Measurements from ENCODE around the gene SENP3.
A peak's percentile ranks its signal among the peaks of the same experiment; 100 is the strongest.

Gene SENP3

DNA sequence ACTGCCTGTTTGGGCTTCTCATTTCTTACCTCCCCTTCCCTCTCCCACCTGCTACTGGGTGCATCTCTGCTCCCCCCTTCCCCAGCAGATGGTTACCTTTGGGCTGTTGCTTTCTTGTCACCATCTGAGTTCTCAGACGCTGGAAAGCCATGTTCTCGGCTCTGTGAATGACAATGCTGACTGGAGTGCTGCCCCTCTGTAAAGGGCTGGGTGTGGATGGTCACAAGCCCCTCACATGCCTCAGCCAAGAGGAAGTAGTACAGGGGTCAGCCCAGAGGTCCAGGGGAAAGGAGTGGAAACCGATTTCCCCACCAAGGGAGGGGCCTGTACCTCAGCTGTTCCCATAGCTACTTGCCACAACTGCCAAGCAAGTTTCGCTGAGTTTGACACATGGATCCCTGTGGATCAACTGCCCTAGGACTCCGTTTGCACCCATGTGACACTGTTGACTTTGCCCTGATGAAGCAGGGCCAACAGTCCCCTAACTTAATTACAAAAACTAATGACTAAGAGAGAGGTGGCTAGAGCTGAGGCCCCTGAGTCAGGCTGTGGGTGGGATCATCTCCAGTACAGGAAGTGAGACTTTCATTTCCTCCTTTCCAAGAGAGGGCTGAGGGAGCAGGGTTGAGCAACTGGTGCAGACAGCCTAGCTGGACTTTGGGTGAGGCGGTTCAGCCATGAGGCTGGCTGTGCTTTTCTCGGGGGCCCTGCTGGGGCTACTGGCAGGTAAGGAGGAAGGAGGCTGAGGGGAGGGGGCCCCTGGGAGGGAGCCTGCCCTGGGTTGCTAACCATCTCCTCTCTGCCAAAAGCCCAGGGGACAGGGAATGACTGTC, 17.5 kb downstream of the SENP3 start, which contains the start of gene CD68 (continued):
- no peak for TF ChIP-seq ZNF473 (tag by site-specific recombination; IDR thresholded peaks at IDR 0.05)
- TF ChIP-seq ZNF600 (tag by site-specific recombination; IDR thresholded peaks at IDR 0.05) = peak; percentile 75
- TF ChIP-seq, protein P1, sequence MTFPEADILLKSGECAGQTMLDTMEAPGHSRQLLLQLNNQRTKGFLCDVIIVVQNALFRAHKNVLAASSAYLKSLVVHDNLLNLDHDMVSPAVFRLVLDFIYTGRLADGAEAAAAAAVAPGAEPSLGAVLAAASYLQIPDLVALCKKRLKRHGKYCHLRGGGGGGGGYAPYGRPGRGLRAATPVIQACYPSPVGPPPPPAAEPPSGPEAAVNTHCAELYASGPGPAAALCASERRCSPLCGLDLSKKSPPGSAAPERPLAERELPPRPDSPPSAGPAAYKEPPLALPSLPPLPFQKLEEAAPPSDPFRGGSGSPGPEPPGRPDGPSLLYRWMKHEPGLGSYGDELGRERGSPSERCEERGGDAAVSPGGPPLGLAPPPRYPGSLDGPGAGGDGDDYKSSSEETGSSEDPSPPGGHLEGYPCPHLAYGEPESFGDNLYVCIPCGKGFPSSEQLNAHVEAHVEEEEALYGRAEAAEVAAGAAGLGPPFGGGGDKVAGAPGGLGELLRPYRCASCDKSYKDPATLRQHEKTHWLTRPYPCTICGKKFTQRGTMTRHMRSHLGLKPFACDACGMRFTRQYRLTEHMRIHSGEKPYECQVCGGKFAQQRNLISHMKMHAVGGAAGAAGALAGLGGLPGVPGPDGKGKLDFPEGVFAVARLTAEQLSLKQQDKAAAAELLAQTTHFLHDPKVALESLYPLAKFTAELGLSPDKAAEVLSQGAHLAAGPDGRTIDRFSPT (tag by site-specific recombination; IDR thresholded peaks at IDR 0.05) = no peak; the same call in 1 of the 2 replicates
- no peak for TF ChIP-seq ZNF404 (tag by site-specific recombination; IDR thresholded peaks at IDR 0.05)
- TF ChIP-seq SP7 (tag by site-specific recombination; IDR thresholded peaks at IDR 0.05) = peak; percentile 75
- TF ChIP-seq ZNF837 (tag by site-specific recombination; IDR thresholded peaks at IDR 0.05) = no peak
- TF ChIP-seq SCRT2 (tag by site-specific recombination; IDR thresholded peaks at IDR 0.05) = peak; percentile 96
- no peak for TF ChIP-seq ZNF521 (tag by site-specific recombination; IDR thresholded peaks at IDR 0.05)
- peak; percentile 94 for TF ChIP-seq GLIS1 (tag by site-specific recombination; IDR thresholded peaks at IDR 0.05)
- no peak for TF ChIP-seq ZNF792 (tag by site-specific recombination; IDR thresholded peaks at IDR 0.05)
- TF ChIP-seq, protein P2, sequence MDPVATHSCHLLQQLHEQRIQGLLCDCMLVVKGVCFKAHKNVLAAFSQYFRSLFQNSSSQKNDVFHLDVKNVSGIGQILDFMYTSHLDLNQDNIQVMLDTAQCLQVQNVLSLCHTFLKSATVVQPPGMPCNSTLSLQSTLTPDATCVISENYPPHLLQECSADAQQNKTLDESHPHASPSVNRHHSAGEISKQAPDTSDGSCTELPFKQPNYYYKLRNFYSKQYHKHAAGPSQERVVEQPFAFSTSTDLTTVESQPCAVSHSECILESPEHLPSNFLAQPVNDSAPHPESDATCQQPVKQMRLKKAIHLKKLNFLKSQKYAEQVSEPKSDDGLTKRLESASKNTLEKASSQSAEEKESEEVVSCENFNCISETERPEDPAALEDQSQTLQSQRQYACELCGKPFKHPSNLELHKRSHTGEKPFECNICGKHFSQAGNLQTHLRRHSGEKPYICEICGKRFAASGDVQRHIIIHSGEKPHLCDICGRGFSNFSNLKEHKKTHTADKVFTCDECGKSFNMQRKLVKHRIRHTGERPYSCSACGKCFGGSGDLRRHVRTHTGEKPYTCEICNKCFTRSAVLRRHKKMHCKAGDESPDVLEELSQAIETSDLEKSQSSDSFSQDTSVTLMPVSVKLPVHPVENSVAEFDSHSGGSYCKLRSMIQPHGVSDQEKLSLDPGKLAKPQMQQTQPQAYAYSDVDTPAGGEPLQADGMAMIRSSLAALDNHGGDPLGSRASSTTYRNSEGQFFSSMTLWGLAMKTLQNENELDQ (tag by site-specific recombination; IDR thresholded peaks at IDR 0.05; ENCODE audit: low read depth) = no peak
- no peak for TF ChIP-seq ZNF248 (tag by site-specific recombination; IDR thresholded peaks at IDR 0.05)
- no peak for TF ChIP-seq BCL11B (tag by site-specific recombination; IDR thresholded peaks at IDR 0.05; ENCODE audit: low read depth)
- TF ChIP-seq ZNF585B (tag by site-specific recombination; IDR thresholded peaks at IDR 0.05) = no peak
- TF ChIP-seq, protein P3, sequence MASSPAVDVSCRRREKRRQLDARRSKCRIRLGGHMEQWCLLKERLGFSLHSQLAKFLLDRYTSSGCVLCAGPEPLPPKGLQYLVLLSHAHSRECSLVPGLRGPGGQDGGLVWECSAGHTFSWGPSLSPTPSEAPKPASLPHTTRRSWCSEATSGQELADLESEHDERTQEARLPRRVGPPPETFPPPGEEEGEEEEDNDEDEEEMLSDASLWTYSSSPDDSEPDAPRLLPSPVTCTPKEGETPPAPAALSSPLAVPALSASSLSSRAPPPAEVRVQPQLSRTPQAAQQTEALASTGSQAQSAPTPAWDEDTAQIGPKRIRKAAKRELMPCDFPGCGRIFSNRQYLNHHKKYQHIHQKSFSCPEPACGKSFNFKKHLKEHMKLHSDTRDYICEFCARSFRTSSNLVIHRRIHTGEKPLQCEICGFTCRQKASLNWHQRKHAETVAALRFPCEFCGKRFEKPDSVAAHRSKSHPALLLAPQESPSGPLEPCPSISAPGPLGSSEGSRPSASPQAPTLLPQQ (tag by site-specific recombination; IDR thresholded peaks at IDR 0.05) = peak; percentile 9
- no peak for TF ChIP-seq ZNF658 (tag by site-specific recombination; IDR thresholded peaks at IDR 0.05)
- no peak for TF ChIP-seq HOXD13 (CRISPR knock-in tag; IDR thresholded peaks at IDR 0.05; ENCODE audit: borderline replicate concordance)

DNA sequence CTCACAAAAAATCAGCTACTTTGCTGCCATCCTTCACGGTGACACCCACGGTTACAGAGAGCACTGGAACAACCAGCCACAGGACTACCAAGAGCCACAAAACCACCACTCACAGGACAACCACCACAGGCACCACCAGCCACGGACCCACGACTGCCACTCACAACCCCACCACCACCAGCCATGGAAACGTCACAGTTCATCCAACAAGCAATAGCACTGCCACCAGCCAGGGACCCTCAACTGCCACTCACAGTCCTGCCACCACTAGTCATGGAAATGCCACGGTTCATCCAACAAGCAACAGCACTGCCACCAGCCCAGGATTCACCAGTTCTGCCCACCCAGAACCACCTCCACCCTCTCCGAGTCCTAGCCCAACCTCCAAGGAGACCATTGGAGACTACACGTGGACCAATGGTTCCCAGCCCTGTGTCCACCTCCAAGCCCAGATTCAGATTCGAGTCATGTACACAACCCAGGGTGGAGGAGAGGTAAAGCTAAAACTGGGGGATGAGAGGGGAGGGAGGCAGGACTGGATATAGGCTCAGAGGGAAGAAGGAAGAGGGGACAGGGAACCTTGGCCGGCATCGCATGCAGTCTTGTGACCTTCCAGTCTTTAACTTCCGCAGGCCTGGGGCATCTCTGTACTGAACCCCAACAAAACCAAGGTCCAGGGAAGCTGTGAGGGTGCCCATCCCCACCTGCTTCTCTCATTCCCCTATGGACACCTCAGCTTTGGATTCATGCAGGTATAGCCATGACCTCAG, 18.3 kb downstream of the SENP3 start:
- Histone ChIP-seq H3K27ac (ENCODE audit: extremely low read depth, low read depth, low read length) (peak overlapping the region; percentile 47), H3K4me1 (ENCODE audit: control insufficient read depth, insufficient read depth, low read length) (peaks cover 11% of the 10 kb centered on the region; the same call in 1 of the 2 replicates), H3K36me3 (ENCODE audit: control insufficient read depth in 2 of 2, insufficient read depth in 1 of 2, low read length in 2 of 2) (peaks cover 28 to 67% of the 10 kb centered on the region in 2 experiments), H3K9me3 (ENCODE audit: control insufficient read depth, insufficient read depth, low read depth, low read length) (no peaks in the 10 kb centered on the region), H3K4me3 (ENCODE audit: low read depth, low read length) (no peak overlapping the region)
- POLR2A ChIA-PET = interaction anchor here (0.6 to 3.7 kb wide), 12 partner anchors 9 to 176 kb away, joined by 3 to 50 read pairs (median 6); partner anchors contain the start of genes ATP1B2, FXR2, POLR2A and SAT2
- CTCF ChIA-PET = interaction anchor here (0.5 to 2.6 kb wide), 6 partner anchors 9 to 196 kb away, joined by 3 to 11 read pairs (median 6); partner anchors contain the start of genes TMEM102, TP53 and WRAP53
- TF ChIP-seq ZNF292 (tag by site-specific recombination; IDR thresholded peaks at IDR 0.05; ENCODE audit: borderline replicate concordance, low read depth) (no peak), OVOL3 (tag by site-specific recombination; IDR thresholded peaks at IDR 0.05) (no peak), ZNF184 (tag by site-specific recombination; IDR thresholded peaks at IDR 0.05) (no peak), ZNF391 (tag by site-specific recombination; IDR thresholded peaks at IDR 0.05; ENCODE audit: borderline replicate concordance, low read depth) (0 out of 2 replicates have a peak, but pooled peaks have one; percentile 34), GFI1B (tag by site-specific recombination; IDR thresholded peaks at IDR 0.05) (no peak), ZNF76 (tag by site-specific recombination; IDR thresholded peaks at IDR 0.05; ENCODE audit: borderline replicate concordance, low read depth) (no peak), ZNF658 (tag by site-specific recombination; IDR thresholded peaks at IDR 0.05) (no peak), ZNF2 (tag by site-specific recombination; IDR thresholded peaks at IDR 0.05) (peak; percentile 27; the same call in 1 of the 2 replicates), ZNF23 (tag by site-specific recombination; IDR thresholded peaks at IDR 0.05; ENCODE audit: borderline replicate concordance) (no peak), ZNF701 (tag by site-specific recombination; IDR thresholded peaks at IDR 0.05) (no peak)
- TF ChIP-seq, protein P4, sequence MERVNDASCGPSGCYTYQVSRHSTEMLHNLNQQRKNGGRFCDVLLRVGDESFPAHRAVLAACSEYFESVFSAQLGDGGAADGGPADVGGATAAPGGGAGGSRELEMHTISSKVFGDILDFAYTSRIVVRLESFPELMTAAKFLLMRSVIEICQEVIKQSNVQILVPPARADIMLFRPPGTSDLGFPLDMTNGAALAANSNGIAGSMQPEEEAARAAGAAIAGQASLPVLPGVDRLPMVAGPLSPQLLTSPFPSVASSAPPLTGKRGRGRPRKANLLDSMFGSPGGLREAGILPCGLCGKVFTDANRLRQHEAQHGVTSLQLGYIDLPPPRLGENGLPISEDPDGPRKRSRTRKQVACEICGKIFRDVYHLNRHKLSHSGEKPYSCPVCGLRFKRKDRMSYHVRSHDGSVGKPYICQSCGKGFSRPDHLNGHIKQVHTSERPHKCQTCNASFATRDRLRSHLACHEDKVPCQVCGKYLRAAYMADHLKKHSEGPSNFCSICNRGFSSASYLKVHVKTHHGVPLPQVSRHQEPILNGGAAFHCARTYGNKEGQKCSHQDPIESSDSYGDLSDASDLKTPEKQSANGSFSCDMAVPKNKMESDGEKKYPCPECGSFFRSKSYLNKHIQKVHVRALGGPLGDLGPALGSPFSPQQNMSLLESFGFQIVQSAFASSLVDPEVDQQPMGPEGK (tag by site-specific recombination; IDR thresholded peaks at IDR 0.05) = no peak

Data from HEK293 (cell line).